HEK293 (cell line): ENCODE data around the gene INSM1.

Source experiments
- CTCF ChIP-seq: fragments of 450-650 bp; formaldehyde crosslinking; IDR thresholded peaks from 2 replicates; pipeline ENCODE4 v1.5.1; 2016; ENCODE audit warnings: missing biosample characterization, missing genetic modification characterization
- SP2 ChIP-seq: fragments of 450-650 bp; formaldehyde crosslinking; IDR thresholded peaks from 2 replicates; pipeline ENCODE4 v1.5.1; 2016; ENCODE audit warnings: missing biosample characterization, missing genetic modification characterization
- YY1 ChIP-seq: fragments of 450-650 bp; formaldehyde crosslinking; IDR thresholded peaks from 2 replicates; pipeline ENCODE4 v1.5.1; 2018; ENCODE audit warnings: missing biosample characterization, missing genetic modification characterization
- ZBTB1 ChIP-seq: fragments of 450-650 bp; formaldehyde crosslinking; IDR thresholded peaks from 2 replicates; pipeline ENCODE4 v1.5.1; 2016; ENCODE audit warnings: missing biosample characterization, missing genetic modification characterization
- ZBTB26 ChIP-seq: fragments of 450-650 bp; formaldehyde crosslinking; optimal IDR thresholded peaks from 2 replicates; pipeline ENCODE3; 2016; ENCODE audit warnings: missing biosample characterization, mild to moderate bottlenecking, missing genetic modification characterization
- ZNF174 ChIP-seq: fragments of 450-650 bp; formaldehyde crosslinking; IDR thresholded peaks from 2 replicates; pipeline ENCODE4 v1.5.0; 2017; ENCODE audit warnings: missing biosample characterization, mild to moderate bottlenecking, missing genetic modification characterization
- ZNF362 ChIP-seq: fragments of 450-650 bp; formaldehyde crosslinking; IDR thresholded peaks from 2 replicates; pipeline ENCODE4 v1.5.1; 2016; ENCODE audit warnings: missing biosample characterization, missing genetic modification characterization
- ZNF549 ChIP-seq: fragments of 450-650 bp; IDR thresholded peaks from 2 replicates; pipeline ENCODE4 v1.5.1; 2018; ENCODE audit warnings: missing biosample characterization, missing genetic modification characterization, mild to moderate bottlenecking, inconsistent platforms, moderate library complexity
- ZNF580 ChIP-seq: fragments of 450-650 bp; formaldehyde crosslinking; IDR thresholded peaks from 2 replicates; pipeline ENCODE4 v1.5.1; 2016; ENCODE audit warnings: missing biosample characterization, missing genetic modification characterization
- ZNF621 ChIP-seq: fragments of 450-650 bp; formaldehyde crosslinking; IDR thresholded peaks from 2 replicates; pipeline ENCODE4 v1.5.1; 2017; ENCODE audit warnings: missing biosample characterization, missing genetic modification characterization
- ZNF776 ChIP-seq: fragments of 450-650 bp; formaldehyde crosslinking; IDR thresholded peaks from 2 replicates; pipeline ENCODE4 v1.5.0; 2017; ENCODE audit warnings: missing biosample characterization, missing genetic modification characterization, borderline replicate concordance
- ZNF843 ChIP-seq: fragments of 450-650 bp; formaldehyde crosslinking; IDR thresholded peaks from 2 replicates; pipeline ENCODE4 v1.5.1; 2016; ENCODE audit warnings: missing biosample characterization, missing genetic modification characterization

DNA sequence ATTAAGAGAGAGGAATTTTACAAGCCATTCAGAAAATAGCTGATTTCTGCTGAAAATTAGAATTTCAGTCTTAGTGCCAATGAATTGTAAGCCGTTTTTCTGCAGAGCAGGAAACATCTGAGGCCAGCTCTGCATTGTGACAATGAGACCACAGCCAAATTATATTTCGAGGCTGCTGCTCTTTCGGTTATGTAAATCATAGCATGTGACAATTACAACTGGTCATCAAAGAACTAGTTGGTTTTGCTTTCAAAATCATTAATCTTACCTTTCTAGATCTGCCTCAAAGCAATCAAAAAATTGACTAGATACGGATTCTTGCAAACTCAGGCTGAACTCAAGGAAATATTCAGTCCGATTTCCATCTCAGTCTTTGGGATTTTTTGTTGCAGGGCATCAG lies 33.4 kb upstream of the INSM1 start:
- no peak for TF ChIP-seq ZBTB26
- TF ChIP-seq ZNF580 (tag by site-specific recombination), result no peak
- no peak for TF ChIP-seq ZNF776 (tag by site-specific recombination)
- TF ChIP-seq ZNF621 (tag by site-specific recombination), result no peak
- TF ChIP-seq SP2 (tag by site-specific recombination), result no peak
- no peak for TF ChIP-seq CTCF (tag by site-specific recombination)
- no peak for TF ChIP-seq ZNF174
- no peak for TF ChIP-seq ZBTB1
- no peak for TF ChIP-seq ZNF843 (tag by site-specific recombination)
- no peak for TF ChIP-seq ZNF549 (tag by site-specific recombination)
- TF ChIP-seq YY1 (tag by site-specific recombination), result no peak
- TF ChIP-seq ZNF362 (tag by site-specific recombination), result no peak
